HepG2 (cell line): ENCODE results near the gene SPACA4. TPM values are rescaled to one million over a fixed set of nuclear protein-coding genes. Genes with fewer than 3 reads are reported as not detected.

ENCODE experiments used
- AFF4 ChIP-seq: sonication (generic); formaldehyde crosslinking; IDR thresholded peaks from 2 replicates; pipeline ENCODE4 v1.4.0; 2020; ENCODE audit warnings: missing genetic modification reagents
- AGO2 ChIP-seq: fragments of 200-400 bp; formaldehyde crosslinking; optimal IDR thresholded peaks from 2 replicates; pipeline ENCODE3; 2017; ENCODE audit warnings: mild to moderate bottlenecking, low read depth, low read length, moderate library complexity
- ATF1 ChIP-seq: IDR thresholded peaks from 2 replicates; pipeline ENCODE4 v1.6.1; 2016; ENCODE audit warnings: mild to moderate bottlenecking, control low read depth
- BRF2 ChIP-seq: sonication (generic); formaldehyde crosslinking; IDR thresholded peaks from 2 replicates; pipeline ENCODE4 v1.8.1; 2022; ENCODE audit warnings: mild to moderate bottlenecking, missing genetic modification reagents
- CEBPG ChIP-seq: IDR thresholded peaks from 2 replicates; pipeline ENCODE4 v1.6.1; 2016
- CENPX ChIP-seq: sonication (generic); formaldehyde crosslinking; IDR thresholded peaks from 2 replicates; pipeline ENCODE4 v1.9.0; 2021; ENCODE audit warnings: mild to moderate bottlenecking, missing genetic modification reagents, moderate library complexity
- ELF1 ChIP-seq: sonication (generic); formaldehyde crosslinking; IDR thresholded peaks from 2 replicates; pipeline ENCODE4 v1.4.0; 2020; ENCODE audit warnings: missing genetic modification reagents
- ETV5 ChIP-seq: IDR thresholded peaks from 2 replicates; pipeline ENCODE4 v1.6.1; 2018; ENCODE audit warnings: missing biosample characterization, missing genetic modification reagents, inconsistent platforms, borderline replicate concordance
- FOXA1 ChIP-seq, 2 experiments: fragments of 450-650 bp in 1 of 2; sonication (generic) in 1 of 2; formaldehyde crosslinking in 1 of 2; IDR thresholded peaks; 2 replicates each; pipeline versions ENCODE4 v1.4.0 to v1.6.1; 2016 to 2020; ENCODE audit warnings: missing genetic modification reagents in 1 of 2
- HNRNPUL1 ChIP-seq: fragments of 200-400 bp; formaldehyde crosslinking; IDR thresholded peaks from 2 replicates; pipeline ENCODE4 v1.6.1; 2017; ENCODE audit warnings: low read depth, mild to moderate bottlenecking, low read length, moderate library complexity
- KAT7 ChIP-seq: IDR thresholded peaks from 2 replicates; pipeline ENCODE4 v1.6.1; 2018; ENCODE audit warnings: borderline replicate concordance, missing compliant biosample characterization
- MYPOP ChIP-seq: sonication (generic); formaldehyde crosslinking; IDR thresholded peaks from 2 replicates; pipeline ENCODE4 v1.8.1; 2023; ENCODE audit warnings: mild to moderate bottlenecking, moderate library complexity, missing genetic modification reagents
- NPAS2 ChIP-seq: sonication (generic); formaldehyde crosslinking; IDR thresholded peaks from 2 replicates; pipeline ENCODE4 v1.8.0; 2022; ENCODE audit warnings: mild to moderate bottlenecking, missing genetic modification reagents, borderline replicate concordance
- RELA ChIP-seq: sonication (generic); formaldehyde crosslinking; IDR thresholded peaks from 2 replicates; pipeline ENCODE4 v1.4.0; 2020; ENCODE audit warnings: missing genetic modification reagents
- SP1 ChIP-seq, 2 experiments: fragments of 450-650 bp in 1 of 2; sonication (generic) in 1 of 2; formaldehyde crosslinking in 1 of 2; IDR thresholded peaks; 2 replicates each; pipeline versions ENCODE4 v1.4.0 to v1.6.1; 2016 to 2020; ENCODE audit warnings: missing genetic modification reagents in 1 of 2
- TBX2 ChIP-seq: sonication (generic); formaldehyde crosslinking; IDR thresholded peaks from 2 replicates; pipeline ENCODE4 v1.5.0; 2020; ENCODE audit warnings: missing genetic modification reagents, mild to moderate bottlenecking, borderline replicate concordance
- TIGD3 ChIP-seq: sonication (generic); formaldehyde crosslinking; IDR thresholded peaks from 2 replicates; pipeline ENCODE4 v1.5.1; 2020; ENCODE audit warnings: mild to moderate bottlenecking, missing genetic modification reagents, borderline replicate concordance
- ZBTB1 ChIP-seq: sonication (generic); formaldehyde crosslinking; IDR thresholded peaks from 2 replicates; pipeline ENCODE4 v1.4.0; 2020; ENCODE audit warnings: missing genetic modification reagents, borderline replicate concordance
- ZNF260 ChIP-seq: sonication (generic); formaldehyde crosslinking; IDR thresholded peaks from 2 replicates; pipeline ENCODE4 v1.4.0; 2020; ENCODE audit warnings: missing genetic modification reagents, low read depth, mild to moderate bottlenecking, borderline replicate concordance
- ZNF264 ChIP-seq: sonication (generic); formaldehyde crosslinking; IDR thresholded peaks from 2 replicates; pipeline ENCODE4 v1.4.0; 2020; ENCODE audit warnings: missing genetic modification reagents
- ZNF326 ChIP-seq: sonication (generic); formaldehyde crosslinking; IDR thresholded peaks from 2 replicates; pipeline ENCODE4 v1.4.0; 2020; ENCODE audit warnings: missing genetic modification reagents, borderline replicate concordance
- ZNF382 ChIP-seq: sonication (generic); formaldehyde crosslinking; IDR thresholded peaks from 2 replicates; pipeline ENCODE4 v1.5.0; 2020; ENCODE audit warnings: missing genetic modification reagents, mild to moderate bottlenecking, borderline replicate concordance
- ZNF557 ChIP-seq: sonication (generic); formaldehyde crosslinking; IDR thresholded peaks from 2 replicates; pipeline ENCODE4 v1.4.0; 2020; ENCODE audit warnings: missing genetic modification reagents
- ZNF616 ChIP-seq: sonication (generic); formaldehyde crosslinking; IDR thresholded peaks from 2 replicates; pipeline ENCODE4 v1.5.0; 2020; ENCODE audit warnings: low read depth, mild to moderate bottlenecking, missing genetic modification reagents
- ZNF879 ChIP-seq: sonication (generic); formaldehyde crosslinking; IDR thresholded peaks from 2 replicates; pipeline ENCODE4 v1.8.1; 2023; ENCODE audit warnings: missing genetic modification reagents
- polyA plus RNA-seq, 8 experiments: library from polyadenylated mRNA; depleted of rRNA in 3 of 8; stranded (reverse) in 7 of 8; unstranded in 1 of 8; fragments of >200 nt; fragmentation: Illumina TruSeq in 4 of 8; extraction: Trizol in 4 of 8; gene quantifications; 2 replicates each; pipeline versions ENCODE4 v1.2.1 to v1.2.3, GENCODE V29; 2011 to 2016; ENCODE audit warnings: low read depth in 4 of 8, missing spikeins in 1 of 8, mixed read lengths in 1 of 8; ENCODE audit not compliant: insufficient read depth in 1 of 8
- total RNA-seq, 5 experiments: library from RNA; depleted of rRNA; stranded (reverse); fragments of >200 nt; fragmentation: Illumina TruSeq; extraction: Trizol; gene quantifications; 2 replicates each; pipeline ENCODE4 v1.2.3, GENCODE V29; 2016; ENCODE audit warnings: low read depth in 1 of 5

SPACA4 gene
- total and polyA plus RNA-seq, 2 of the 13 experiments (the other 11 are each of a cell fraction or from before 2014, with no cell fraction given) = not detected

GRCh38 chr19:48624067-48624594 lies 17.6 kb downstream of the SPACA4 start (continued):
- TF ChIP-seq ZNF382 (CRISPR knock-in tag) (no peak), ELF1 (CRISPR knock-in tag) (no peak), TBX2 (CRISPR knock-in tag) (no peak), ZNF557 (CRISPR knock-in tag) (no peak), AGO2 (peak; percentile 35), BRF2 (CRISPR knock-in tag) (no peak), ZNF264 (no peak), ZNF326 (CRISPR knock-in tag) (no peak), ETV5 (CRISPR knock-in tag) (no peak), AFF4 (CRISPR knock-in tag) (no peak), NPAS2 (CRISPR knock-in tag) (no peak), HNRNPUL1 (no peak), CENPX (no peak), SP1 (IDR thresholded peaks at IDR 0.05) (no peak), SP1 (CRISPR knock-in tag; IDR thresholded peaks at IDR 0.05) (peak; percentile 51; the same call in 1 of the 2 replicates), FOXA1 (IDR thresholded peaks at IDR 0.05) (no peak), FOXA1 (CRISPR knock-in tag; IDR thresholded peaks at IDR 0.05) (no peak), MYPOP (CRISPR knock-in tag) (no peak), ZNF879 (CRISPR knock-in tag) (no peak), ZNF616 (CRISPR knock-in tag) (no peak), ZBTB1 (CRISPR knock-in tag) (no peak), CEBPG (CRISPR knock-in tag) (no peak), TIGD3 (CRISPR knock-in tag) (no peak), KAT7 (no peak), ZNF260 (CRISPR knock-in tag) (no peak), ATF1 (CRISPR knock-in tag) (no peak), RELA (CRISPR knock-in tag) (no peak)
